RWPE2 (cell line): ENCODE results near the gene KCNC1.

ENCODE experiments used
- ATAC-seq: fragments of 200-7000 bp; cut with Tn5 transposase; 3 replicates; pipeline ENCODE4 v1.9.1; 2021; ENCODE audit warnings: low read depth
- DNase-seq: peaks from one replicate; pipeline ENCODE4 v3.0.0-alpha.2; 2020; ENCODE audit warnings: low spot score
- H3K27ac ChIP-seq: fragments of 450-650 bp; 2 replicates; pipeline ENCODE4 v1.5.1; 2017; ENCODE audit warnings: mild to moderate bottlenecking; ENCODE audit not compliant: poor library complexity, severe bottlenecking
- H3K27me3 ChIP-seq: fragments of 250-450 bp; sonication (Bioruptor Pico); 2 replicates; pipeline ENCODE4 v1.5.1; 2021; ENCODE audit warnings: mild to moderate bottlenecking, moderate library complexity; ENCODE audit not compliant: insufficient read depth, poor library complexity, severe bottlenecking
- H3K36me3 ChIP-seq: fragments of 250-450 bp; sonication (Bioruptor Pico); 2 replicates; pipeline ENCODE4 v1.5.1; 2020; ENCODE audit warnings: low read depth, mild to moderate bottlenecking, moderate library complexity
- H3K4me1 ChIP-seq: fragments of 250-450 bp; sonication (Bioruptor Pico); 2 replicates; pipeline ENCODE4 v1.5.1; 2021; ENCODE audit warnings: mild to moderate bottlenecking, moderate library complexity; ENCODE audit not compliant: insufficient read depth, poor library complexity, severe bottlenecking
- H3K4me3 ChIP-seq: fragments of 250-450 bp; sonication (Bioruptor Pico); 2 replicates; pipeline ENCODE4 v1.5.1; 2021; ENCODE audit warnings: mild to moderate bottlenecking, moderate library complexity; ENCODE audit not compliant: severe bottlenecking
- H3K9me3 ChIP-seq: fragments of 250-450 bp; sonication (Bioruptor Pico); 2 replicates; pipeline ENCODE4 v1.5.1; 2021; ENCODE audit warnings: mild to moderate bottlenecking, moderate library complexity; ENCODE audit not compliant: severe bottlenecking
- CTCF ChIP-seq: fragments of 450-650 bp; IDR thresholded peaks from one replicate; pipeline ENCODE4 v1.5.1; 2017; ENCODE audit warnings: mild to moderate bottlenecking, moderate library complexity; ENCODE audit not compliant: poor library complexity, severe bottlenecking

Gene KCNC1

GRCh38 chr11:17777086-17777737 lies 42.6 kb downstream of the KCNC1 start:
- Histone ChIP-seq H3K9me3 (no peaks in the 10 kb centered on the region), H3K36me3 (no peaks in the 10 kb centered on the region), H3K4me1 (no peaks in the 10 kb centered on the region), H3K27ac (no peak overlapping the region), H3K4me3 (no peak overlapping the region), H3K27me3 (no peaks in the 10 kb centered on the region)
- DNase-seq (no peak), ATAC-seq (no peak)
- TF ChIP-seq CTCF = no peak

GRCh38 chr11:17777738-17778091 lies 43.1 kb downstream of the KCNC1 start:
- Histone ChIP-seq H3K27ac (no peak overlapping the region), H3K4me3 (no peak overlapping the region), H3K36me3 (no peaks in the 10 kb centered on the region), H3K9me3 (no peaks in the 10 kb centered on the region), H3K4me1 (no peaks in the 10 kb centered on the region), H3K27me3 (no peaks in the 10 kb centered on the region)
- no peak for ATAC-seq
- no peak for TF ChIP-seq CTCF
- no peak for DNase-seq

- H3K4me1 ChIP-seq = no peaks in the 10 kb centered on the region
- no peaks in the 10 kb centered on the region for H3K36me3 ChIP-seq
- no peaks in the 10 kb centered on the region for H3K27me3 ChIP-seq
- no peak for DNase-seq
- no peak overlapping the region for H3K27ac ChIP-seq
- no peak overlapping the region for H3K4me3 ChIP-seq
- H3K9me3 ChIP-seq = no peaks in the 10 kb centered on the region
- ATAC-seq = no peak
- no peak for TF ChIP-seq CTCF
Observed at GRCh38 chr11:17778352-17778751, 43.8 kb downstream of the KCNC1 start.

- Histone ChIP-seq H3K4me1 (no peaks in the 10 kb centered on the region), H3K9me3 (no peaks in the 10 kb centered on the region), H3K4me3 (no peak overlapping the region), H3K27me3 (no peaks in the 10 kb centered on the region), H3K36me3 (no peaks in the 10 kb centered on the region), H3K27ac (no peak overlapping the region)
- TF ChIP-seq CTCF = no peak
- DNase-seq = no peak
- ATAC-seq = no peak
Observed at GRCh38 chr11:17778956-17779860, 44.6 kb downstream of the KCNC1 start.
